Activated CD4-positive, CD25-positive, alpha-beta regulatory T cell treated with anti-CD3 and anti-CD28 coated beads, Interleukin-2, amount 50 U/mL, for 72 hours (primary cell): ENCODE results near the gene SMYD3.

Experiments
- DNase-seq: peaks from one replicate; pipeline ENCODE4 v3.0.0; 2021

Gene SMYD3

GRCh38 chr1:246001837-246002230, 505.2 kb downstream of the SMYD3 start:
- DNase-seq = no peak

DNA sequence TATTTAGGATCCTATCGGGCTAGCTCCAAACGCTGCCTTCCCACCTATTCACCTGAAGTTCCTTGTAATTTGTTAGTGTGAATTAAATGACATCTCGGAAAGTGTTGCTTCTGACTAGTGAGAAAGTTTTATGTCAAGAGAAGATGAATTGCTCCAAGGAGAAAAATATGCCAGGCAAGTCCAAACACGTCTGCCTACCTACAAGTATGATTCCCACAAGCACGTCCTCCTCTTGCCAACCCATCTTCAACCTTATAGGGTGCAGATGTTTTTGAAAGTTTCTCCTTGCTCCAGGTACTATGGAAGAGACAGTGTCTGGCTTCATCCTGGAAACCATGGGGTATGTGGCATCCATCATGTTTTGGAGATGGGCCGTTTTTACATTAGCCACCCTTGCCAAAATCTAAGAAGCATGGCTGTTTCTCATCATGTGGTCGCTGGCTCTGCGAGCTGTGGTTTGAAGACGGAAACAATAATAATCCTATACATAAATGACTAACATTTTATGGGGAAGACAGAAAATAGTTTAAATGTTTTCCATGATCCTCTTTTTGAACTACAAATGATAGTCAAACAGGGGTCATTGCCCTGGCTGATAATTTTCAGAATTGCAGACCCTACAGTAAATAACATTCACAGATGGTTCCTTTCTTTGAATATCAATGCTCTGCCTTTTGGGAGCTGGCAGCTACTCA, 505.8 kb downstream of the SMYD3 start:
- DNase-seq = no peak

GRCh38 chr1:246000638-246001015, 506.5 kb downstream of the SMYD3 start:
- DNase-seq = no peak

- no peak for DNase-seq
These were observed 507.1 kb downstream of the SMYD3 start for GRCh38 chr1:245999697-246000637.

DNA sequence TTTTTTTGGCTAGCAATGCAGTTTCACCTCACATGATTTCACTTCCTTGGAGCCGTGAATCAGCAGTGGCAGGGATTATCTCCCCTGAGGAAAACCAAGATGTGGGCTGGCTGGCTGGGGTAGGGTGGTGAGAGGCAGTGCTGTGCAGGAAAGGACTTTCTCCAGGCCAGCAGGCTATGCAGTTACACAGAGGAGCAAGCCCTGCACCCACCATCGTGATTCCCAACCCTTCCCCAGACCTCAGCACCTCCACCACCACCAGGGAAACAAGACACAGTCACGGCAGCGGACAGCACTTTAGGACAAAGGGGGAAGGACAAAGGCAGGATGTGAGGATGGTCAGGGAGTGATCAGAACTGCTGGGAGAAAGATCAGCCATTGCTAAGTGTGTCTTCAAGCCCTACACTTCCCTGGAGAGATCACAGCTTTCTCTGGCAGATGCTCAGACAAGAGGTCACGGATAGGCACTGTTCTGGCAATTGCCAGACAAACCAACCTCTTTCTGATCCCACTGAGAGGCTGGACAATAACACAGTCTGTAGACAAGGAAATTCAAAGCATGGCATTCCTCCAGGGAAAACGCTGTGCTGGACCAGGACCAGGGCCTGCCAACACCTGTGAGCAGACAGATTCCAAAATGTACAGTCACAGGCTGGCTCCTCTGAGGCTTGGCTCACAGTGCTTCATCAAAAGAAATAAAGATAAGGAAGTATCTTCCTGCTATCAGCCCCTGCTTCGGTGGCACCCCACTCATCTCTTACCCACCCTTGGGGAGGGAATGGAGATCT, 509.4 kb downstream of the SMYD3 start:
- DNase-seq = no peak

DNA sequence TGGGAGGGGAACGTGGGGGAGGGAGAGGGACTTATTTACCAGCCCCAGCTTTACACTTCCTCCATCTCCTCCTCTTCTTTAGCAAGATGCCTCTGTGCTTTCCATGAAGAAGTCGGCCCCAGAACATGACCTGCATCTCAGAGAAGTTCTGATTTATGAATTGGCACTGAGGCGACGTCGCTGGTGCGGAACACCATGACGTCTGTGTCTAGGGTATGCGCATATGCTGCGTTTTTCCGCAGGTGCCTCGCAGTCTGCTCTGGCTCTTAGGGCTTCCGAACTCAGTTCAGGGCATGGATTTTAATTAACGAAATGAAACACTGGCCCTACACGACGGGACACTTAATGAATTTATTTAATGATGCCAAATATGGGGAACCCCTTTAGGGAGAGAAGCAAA, 510.3 kb downstream of the SMYD3 start:
- DNase-seq = no peak

DNA sequence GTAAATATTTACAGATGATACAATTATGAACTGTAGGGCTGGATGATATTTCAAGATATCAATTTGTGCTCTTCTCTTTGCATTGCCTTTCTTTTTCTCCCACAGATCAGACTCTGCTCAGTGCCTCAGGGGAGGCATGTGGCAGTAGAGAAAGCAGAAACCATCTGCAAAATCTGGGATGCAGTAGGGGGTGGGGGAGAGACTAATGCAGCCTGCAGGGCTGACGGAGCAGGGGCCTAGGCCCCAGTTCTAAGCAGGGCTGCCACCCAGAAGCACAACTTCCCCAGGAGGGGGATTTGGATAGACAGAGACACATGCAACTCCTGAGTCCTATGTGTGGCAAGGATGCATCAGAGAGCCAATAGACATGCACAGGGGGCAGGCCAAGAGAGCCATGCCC, 511.6 kb downstream of the SMYD3 start:
- no peak for DNase-seq

DNA sequence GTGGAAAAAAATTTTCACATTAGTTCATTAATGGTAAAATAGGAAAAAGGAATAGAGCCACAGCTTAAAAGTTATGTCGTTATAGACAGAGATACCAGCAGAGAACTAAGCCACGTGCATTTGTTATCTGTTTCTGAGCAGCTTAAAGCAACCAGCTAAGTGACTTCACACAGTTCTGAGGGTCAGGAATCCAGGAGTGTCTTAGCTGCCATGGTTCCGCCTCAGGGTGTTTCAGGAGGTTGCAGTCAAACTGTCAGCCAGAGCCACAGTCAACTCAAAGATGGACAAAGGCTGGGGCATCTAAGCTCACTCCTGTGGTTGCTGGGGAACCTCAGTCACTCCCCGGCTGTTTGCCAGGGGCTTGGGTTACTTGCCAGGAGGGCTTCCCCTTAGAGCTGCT, 515.8 kb downstream of the SMYD3 start:
- DNase-seq = no peak

DNA sequence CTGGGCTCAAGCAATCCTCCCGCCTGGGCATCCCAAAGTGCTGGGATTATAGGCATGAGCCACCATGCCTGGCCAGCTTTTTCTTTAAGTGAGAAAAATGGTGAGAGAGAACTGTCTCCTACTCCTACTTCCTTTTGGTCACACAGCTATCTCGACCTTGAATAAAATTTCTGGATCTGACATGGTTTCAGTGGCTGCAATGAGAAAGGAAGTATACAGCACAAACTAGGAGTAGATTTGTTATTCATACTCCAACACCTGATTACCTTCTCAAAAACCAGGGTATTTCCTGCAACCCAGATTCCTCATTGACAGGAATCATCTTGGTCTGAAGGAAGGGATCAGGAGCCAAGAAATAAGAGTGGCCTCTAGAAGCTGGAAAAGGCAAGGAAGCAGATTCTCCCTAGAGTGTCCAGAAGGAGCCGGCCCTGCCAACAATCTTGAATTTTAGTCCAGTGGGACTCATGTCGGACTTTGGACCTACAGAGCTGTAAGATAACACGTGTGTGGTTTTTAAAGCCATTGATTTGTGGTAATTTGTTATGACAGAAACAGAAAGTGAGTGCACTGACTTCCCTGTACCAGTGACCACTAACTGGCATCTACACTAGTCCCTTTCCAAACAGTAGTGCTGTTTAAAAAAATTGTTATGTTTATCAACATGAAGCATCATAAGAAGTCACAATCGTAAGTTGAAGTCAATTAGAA, 516.6 kb downstream of the SMYD3 start:
- DNase-seq = no peak

GRCh38 chr1:245988393-245989078, 518.5 kb downstream of the SMYD3 start:
- no peak for DNase-seq

- DNase-seq = no peak
These were observed 519.1 kb downstream of the SMYD3 start for GRCh38 chr1:245987997-245988392.

DNA sequence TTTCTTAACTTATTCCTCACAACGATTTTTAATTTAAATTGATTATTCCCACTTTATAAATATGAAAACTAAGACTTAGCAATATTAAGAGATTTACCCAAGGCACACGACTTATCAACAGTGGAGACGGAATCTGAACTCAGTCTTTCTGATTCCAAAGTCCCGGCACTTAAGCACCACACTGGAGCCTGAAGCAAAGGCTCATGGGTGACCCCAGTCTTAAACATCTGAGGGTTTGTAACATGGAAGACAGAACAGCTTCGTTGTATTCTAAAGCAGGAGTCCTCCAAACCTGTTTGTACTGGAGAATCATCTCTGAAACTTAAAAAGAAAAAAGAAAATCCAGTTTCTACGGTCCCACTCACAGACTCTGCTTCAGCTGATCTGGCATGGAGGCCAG, 519.5 kb downstream of the SMYD3 start:
- DNase-seq = no peak

- DNase-seq = no peak
These were observed 519.9 kb downstream of the SMYD3 start for GRCh38 chr1:245987219-245987545.

- no peak for DNase-seq
These were observed 520.5 kb downstream of the SMYD3 start for GRCh38 chr1:245986404-245987218.

GRCh38 chr1:245984390-245985155, 522.5 kb downstream of the SMYD3 start:
- no peak for DNase-seq

GRCh38 chr1:245983294-245983967, 523.6 kb downstream of the SMYD3 start:
- no peak for DNase-seq

DNA sequence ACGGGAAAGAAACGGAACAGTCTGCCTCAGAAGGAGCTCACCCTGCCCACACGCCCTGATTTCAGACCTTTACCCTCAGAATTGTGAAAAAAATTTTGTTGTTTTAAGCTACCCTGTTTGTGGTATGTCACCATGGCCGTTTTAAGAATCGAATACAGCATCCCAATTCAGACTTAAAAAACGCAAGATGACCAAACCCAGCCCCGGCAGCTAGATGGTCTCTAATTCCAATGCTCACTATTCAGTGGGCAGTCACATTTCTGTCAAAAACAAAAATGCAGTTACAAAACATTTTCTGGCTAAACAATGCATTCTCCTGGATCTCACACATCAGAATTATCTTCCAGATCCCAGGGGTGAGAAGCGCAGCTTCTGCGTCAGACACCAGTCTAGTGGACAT, 527.5 kb downstream of the SMYD3 start:
- DNase-seq = no peak

- DNase-seq = no peak
These were observed 528.2 kb downstream of the SMYD3 start for GRCh38 chr1:245978915-245979314.

DNA sequence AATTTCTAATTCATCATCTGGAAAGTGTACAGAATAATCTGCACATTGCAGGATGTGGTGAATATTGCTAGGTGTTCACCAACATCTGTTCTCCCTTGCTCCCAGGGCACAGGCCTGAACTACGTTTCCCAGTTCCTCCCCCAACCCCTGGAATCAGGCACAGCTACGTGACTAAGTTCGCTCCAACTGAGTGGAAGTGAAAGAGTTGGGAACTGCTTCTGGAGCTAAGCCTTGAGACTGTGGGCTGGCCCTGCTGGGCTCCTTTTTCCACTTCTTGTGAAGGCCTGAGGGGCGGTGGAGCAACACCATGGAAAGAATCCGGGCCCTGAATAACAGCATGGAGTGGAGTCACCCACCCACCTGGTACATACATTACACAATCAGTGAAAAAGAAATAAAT, 534.6 kb downstream of the SMYD3 start:
- DNase-seq = no peak

- no peak for DNase-seq
These were observed 535.4 kb downstream of the SMYD3 start for GRCh38 chr1:245971711-245972085.
